Fibroblast of villous mesenchyme (primary cell): ENCODE data around the gene TNP2. TPM values are rescaled to one million over a fixed set of nuclear protein-coding genes. Genes with fewer than 3 reads are reported as not detected.
"Not testable (repeated sequence)": the region's sequence is repeated elsewhere in the genome, so short reads cannot be mapped to it uniquely, and the experiment has no call there.

ENCODE experiments used
- DNase-seq: peaks from one replicate; pipeline ENCODE4 v3.0.0-alpha.2; 2010; ENCODE audit warnings: low read depth
- H3K4me3 ChIP-seq: 2 replicates; pipeline ENCODE4 v1.5.1; 2011; ENCODE audit warnings: low read depth, mild to moderate bottlenecking, low read length
- CTCF ChIP-seq: IDR thresholded peaks from 2 replicates; pipeline ENCODE4 v1.5.1; 2012; ENCODE audit warnings: low read depth, mild to moderate bottlenecking, low read length; ENCODE audit not compliant: insufficient read depth
- total RNA-seq: library from RNA; depleted of rRNA; stranded (reverse); fragments of >200 nt; gene quantifications from 2 replicates; pipeline ENCODE4 v1.2.3, GENCODE V29; 2012

Gene TNP2
- total RNA-seq, 1 donor = not detected

GRCh38 chr16:11231367-11231970 lies 37.7 kb downstream of the TNP2 start:
- no peak for TF ChIP-seq CTCF
- H3K4me3 ChIP-seq = no peak overlapping the region
- DNase-seq = no peak

GRCh38 chr16:11229906-11230305 lies 39.2 kb downstream of the TNP2 start:
- no peak overlapping the region for H3K4me3 ChIP-seq
- no peak for DNase-seq
- no peak for TF ChIP-seq CTCF

- TF ChIP-seq CTCF = no peak
- no peak for DNase-seq
Measured at GRCh38 chr16:11229432-11229831, 39.7 kb downstream of the TNP2 start.

GRCh38 chr16:11225677-11226549 lies 43.2 kb downstream of the TNP2 start:
- H3K4me3 ChIP-seq = no peak overlapping the region
- no peak for TF ChIP-seq CTCF
- no peak for DNase-seq

More at GRCh38 chr16:11229432-11229831, 39.7 kb downstream of the TNP2 start:
- no peak overlapping the region for H3K4me3 ChIP-seq

GRCh38 chr16:11224894-11225676 lies 44.0 kb downstream of the TNP2 start:
- TF ChIP-seq CTCF = no peak
- no peak overlapping the region for H3K4me3 ChIP-seq
- no peak for DNase-seq

GRCh38 chr16:11224096-11224893 lies 44.8 kb downstream of the TNP2 start:
- no peak for DNase-seq
- no peak for TF ChIP-seq CTCF
- H3K4me3 ChIP-seq = no peak overlapping the region

GRCh38 chr16:11220507-11220906 lies 48.6 kb downstream of the TNP2 start:
- not testable (repeated sequence) for H3K4me3 ChIP-seq, DNase-seq
